Testis (tissue), 3 donors: ENCODE measurements around the gene CEP250. TPM values are rescaled to one million over a fixed set of nuclear protein-coding genes. Genes with fewer than 3 reads are reported as not detected.

Experiments
- DNase-seq: peaks from one replicate; pipeline ENCODE4 v3.0.0-alpha.2; 2019
- H3K27ac ChIP-seq, 2 donors: fragments of 200-600 bp; sonication (generic); one replicate each; pipeline ENCODE4 v1.5.1; 2019
- H3K27me3 ChIP-seq: fragments of 200-600 bp; sonication (generic); one replicate; pipeline ENCODE4 v1.5.1; 2019
- H3K36me3 ChIP-seq: fragments of 200-600 bp; sonication (generic); one replicate; pipeline ENCODE4 v1.5.1; 2017; ENCODE audit warnings: low read depth; ENCODE audit errors: missing control alignments
- H3K4me1 ChIP-seq: fragments of 200-600 bp; sonication (generic); one replicate; pipeline ENCODE4 v1.5.1; 2019
- H3K4me3 ChIP-seq, 2 donors: fragments of 200-600 bp; sonication (generic); one replicate each; pipeline ENCODE4 v1.5.1; 2017 to 2019
- H3K9me3 ChIP-seq: fragments of 200-600 bp; sonication (generic); one replicate; pipeline ENCODE4 v1.5.1; 2017
- POLR2A ChIP-seq: fragments of 450-650 bp; IDR thresholded peaks from one replicate; pipeline ENCODE4 v1.6.1; 2017; ENCODE audit warnings: antibody characterized with exemption, mild to moderate bottlenecking, moderate library complexity
- WGBS, 2 donors: methylation state at CpG; one replicate each; pipeline ENCODE4 v1.1.5; 2018; 5-methylcytosine and 5-hydroxymethylcytosine counted together
- intact Hi-C: fragments of 100-400 bp; cut with DNase I; formaldehyde crosslinking; loops from one replicate; pipeline ENCODE4 v1.15.1; 2023; ENCODE audit warnings: low total_unique reads
- polyA plus RNA-seq: library from polyadenylated mRNA; stranded (reverse); fragments of 350-450 nt; fragmentation: Illumina TruSeq; extraction: RNeasy Lipid Tissue Mini Kit (QIAGEN cat#74804); gene quantifications from one replicate; pipeline ENCODE4 v1.2.3, GENCODE V29; 2014; ENCODE audit warnings: low read depth, low replicate concordance; ENCODE audit not compliant: insufficient read depth
- total RNA-seq, 2 donors: library from RNA; depleted of rRNA; stranded (reverse); fragments of >200 nt; gene quantifications; one replicate each; pipeline ENCODE4 v1.2.3, GENCODE V29; 2016
- TF ChIP-seq, protein P1 (sequence below), 3 experiments: fragments of 450-650 bp in 2 of 3; fragments of 200-600 bp in 1 of 3; sonication (generic) in 1 of 3; IDR thresholded peaks; one replicate each; pipeline ENCODE4 v1.5.1; 2016 to 2019; ENCODE audit warnings: antibody characterized with exemption in 3 of 3, mild to moderate bottlenecking in 2 of 3, moderate library complexity in 1 of 3

CEP250 gene
- total and polyA plus RNA-seq, 3 donors from 2014 or later = 41.2 to 68.6 (median 54.5) TPM

DNA sequence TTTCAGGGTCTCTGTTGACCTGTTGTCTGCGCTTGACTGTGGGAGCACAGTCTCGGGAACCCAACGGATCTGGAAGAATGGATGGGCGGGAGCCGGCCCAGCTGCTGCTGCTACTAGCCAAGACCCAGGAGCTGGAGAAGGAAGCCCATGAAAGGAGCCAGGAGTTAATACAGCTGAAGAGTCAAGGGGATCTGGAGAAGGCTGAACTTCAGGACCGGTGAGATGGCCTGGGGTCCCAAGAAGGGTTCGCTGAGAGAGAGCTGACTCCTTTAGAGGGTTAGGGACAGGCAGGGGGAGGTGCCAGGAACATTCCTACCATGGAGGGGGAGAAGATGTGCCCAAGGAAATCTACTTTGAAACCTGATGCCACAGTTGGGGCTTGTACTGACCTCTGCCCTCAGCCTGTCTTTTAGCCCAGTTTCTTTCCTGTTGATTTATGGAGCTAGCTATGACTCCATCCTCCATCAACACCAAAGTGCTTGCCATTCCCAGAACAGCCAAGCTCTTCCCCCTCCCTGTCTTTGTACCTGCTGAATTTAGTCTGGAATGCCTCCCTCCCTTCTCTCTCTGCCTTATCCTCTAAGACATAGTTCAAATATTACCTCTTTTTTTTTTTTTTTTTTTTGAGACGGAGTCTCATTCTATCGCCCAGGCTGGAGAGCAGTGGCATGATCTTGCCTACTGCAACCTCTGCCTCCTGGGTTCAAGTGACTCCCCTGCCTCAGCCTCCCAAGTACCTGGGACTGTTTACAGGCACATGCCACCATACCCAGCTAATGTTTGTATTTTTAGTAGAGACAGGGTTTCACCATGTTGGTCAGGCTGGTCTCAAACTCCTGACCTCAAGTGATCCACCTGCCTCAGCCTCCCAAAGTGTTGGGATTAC, 12.2 kb downstream of the CEP250 start:
- H3K4me3 ChIP-seq = no peak overlapping the region
- TF ChIP-seq, protein P1, sequence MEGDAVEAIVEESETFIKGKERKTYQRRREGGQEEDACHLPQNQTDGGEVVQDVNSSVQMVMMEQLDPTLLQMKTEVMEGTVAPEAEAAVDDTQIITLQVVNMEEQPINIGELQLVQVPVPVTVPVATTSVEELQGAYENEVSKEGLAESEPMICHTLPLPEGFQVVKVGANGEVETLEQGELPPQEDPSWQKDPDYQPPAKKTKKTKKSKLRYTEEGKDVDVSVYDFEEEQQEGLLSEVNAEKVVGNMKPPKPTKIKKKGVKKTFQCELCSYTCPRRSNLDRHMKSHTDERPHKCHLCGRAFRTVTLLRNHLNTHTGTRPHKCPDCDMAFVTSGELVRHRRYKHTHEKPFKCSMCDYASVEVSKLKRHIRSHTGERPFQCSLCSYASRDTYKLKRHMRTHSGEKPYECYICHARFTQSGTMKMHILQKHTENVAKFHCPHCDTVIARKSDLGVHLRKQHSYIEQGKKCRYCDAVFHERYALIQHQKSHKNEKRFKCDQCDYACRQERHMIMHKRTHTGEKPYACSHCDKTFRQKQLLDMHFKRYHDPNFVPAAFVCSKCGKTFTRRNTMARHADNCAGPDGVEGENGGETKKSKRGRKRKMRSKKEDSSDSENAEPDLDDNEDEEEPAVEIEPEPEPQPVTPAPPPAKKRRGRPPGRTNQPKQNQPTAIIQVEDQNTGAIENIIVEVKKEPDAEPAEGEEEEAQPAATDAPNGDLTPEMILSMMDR (IDR thresholded peaks at IDR 0.05) = no peak
- no peak for TF ChIP-seq POLR2A
- DNase-seq = no peak
- H3K27me3 ChIP-seq = no peaks in the 10 kb centered on the region
- intact Hi-C loops = no loop called here
- no peaks in the 10 kb centered on the region for H3K9me3 ChIP-seq
- whole genome bisulfite sequencing, 2 donors = 73 to 95% methylated on average over 2 to 9 of the region's 9 CpGs
- H3K36me3 ChIP-seq = no peaks in the 10 kb centered on the region
- no peaks in the 10 kb centered on the region for H3K4me1 ChIP-seq
- no peak overlapping the region for H3K27ac ChIP-seq

DNA sequence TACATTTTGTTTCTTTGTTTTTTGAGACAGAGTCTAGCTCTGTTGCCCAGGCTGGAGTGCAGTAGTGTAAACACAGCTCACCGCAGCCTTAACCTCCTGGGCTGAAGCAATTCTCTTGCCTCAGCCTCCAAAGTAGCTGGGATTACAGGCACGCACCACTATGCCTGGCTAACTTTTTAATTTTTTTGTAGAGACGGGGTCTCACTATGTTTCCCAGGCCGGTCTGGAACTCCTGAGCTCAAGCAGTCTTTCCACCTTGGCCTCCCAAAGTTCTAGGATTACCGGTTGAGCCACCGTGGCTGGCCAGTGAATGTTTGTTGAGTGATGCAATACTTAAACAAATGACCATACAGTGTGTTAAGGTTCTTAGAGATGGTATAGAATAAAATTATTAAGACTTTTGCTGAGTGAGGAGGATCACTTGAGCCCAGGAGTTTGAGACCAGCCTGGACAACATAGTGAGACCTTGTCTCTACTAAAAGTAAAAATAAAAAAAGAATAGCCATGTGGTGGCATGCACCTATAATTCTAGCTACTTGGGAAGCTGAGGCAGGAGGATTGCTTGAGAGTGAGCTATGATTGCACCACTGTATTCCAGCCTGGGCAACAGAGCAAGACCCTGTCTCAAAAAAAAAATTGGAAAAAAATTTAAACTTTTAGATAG, 13.4 kb downstream of the CEP250 start:
- intact Hi-C loops = no loop called here
- Histone ChIP-seq H3K4me1 (no peaks in the 10 kb centered on the region), H3K27me3 (no peaks in the 10 kb centered on the region), H3K4me3 (no peak overlapping the region), H3K9me3 (no peaks in the 10 kb centered on the region), H3K27ac (no peak overlapping the region), H3K36me3 (no peaks in the 10 kb centered on the region)
- no peak for DNase-seq
- 80 to 81% methylated on average over 6 of the region's 6 CpGs for WGBS, 2 donors
- no peak for TF ChIP-seq POLR2A
- TF ChIP-seq, protein P1 (IDR thresholded peaks at IDR 0.05) = no peak

DNA sequence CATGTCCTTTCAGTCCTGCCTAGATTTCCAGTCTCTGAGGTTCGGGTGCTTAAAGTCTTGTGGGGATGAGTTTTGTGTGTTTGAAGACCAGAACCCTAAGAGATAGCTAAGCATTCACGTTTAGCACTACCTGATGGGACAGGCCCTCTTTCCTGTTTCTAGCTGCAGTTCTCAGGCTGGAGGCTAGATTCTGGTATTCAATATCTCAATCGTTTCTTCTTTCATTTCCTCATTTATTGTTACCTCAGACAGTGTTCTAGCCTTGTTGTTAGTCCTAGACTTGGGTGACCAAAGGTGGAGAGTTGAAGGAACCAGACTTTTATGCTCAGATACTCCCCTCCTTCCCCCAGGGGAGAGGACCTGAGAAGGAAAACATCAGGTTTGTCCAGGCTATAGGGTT, 16.8 kb downstream of the CEP250 start:
- no peak for DNase-seq
- no peaks in the 10 kb centered on the region for H3K9me3 ChIP-seq
- no peaks in the 10 kb centered on the region for H3K27me3 ChIP-seq
- no peak overlapping the region for H3K4me3 ChIP-seq
- intact Hi-C loops = no loop called here
- no peaks in the 10 kb centered on the region for H3K4me1 ChIP-seq
- H3K27ac ChIP-seq = no peak overlapping the region
- TF ChIP-seq, protein P1 (IDR thresholded peaks at IDR 0.05) = no peak
- no peak for TF ChIP-seq POLR2A
- H3K36me3 ChIP-seq = no peaks in the 10 kb centered on the region
- WGBS, 2 donors = 84 to 88% methylated on average over 3 of the region's 3 CpGs

DNA sequence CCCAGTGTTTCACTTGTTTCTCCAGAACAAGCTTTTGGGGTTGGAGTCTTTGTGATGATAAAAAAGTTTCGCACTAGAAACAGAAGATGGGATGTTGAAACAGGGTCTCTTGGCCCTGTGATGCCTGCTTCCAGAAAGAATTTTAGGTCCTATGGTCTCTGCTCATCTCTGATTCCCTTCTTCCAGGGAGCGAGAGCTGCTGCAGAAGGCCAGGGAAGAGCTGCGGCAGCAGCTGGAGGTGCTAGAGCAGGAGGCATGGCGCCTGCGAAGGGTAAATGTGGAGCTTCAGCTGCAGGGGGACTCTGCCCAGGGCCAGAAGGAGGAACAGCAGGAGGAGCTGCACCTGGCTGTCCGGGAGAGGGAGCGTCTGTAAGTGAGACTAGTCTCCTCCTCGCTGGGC, 18.3 kb downstream of the CEP250 start:
- 85 to 88% methylated on average over 8 of the region's 8 CpGs for WGBS, 2 donors

More for the DNA sequence above, 18.3 kb downstream of the CEP250 start:
- DNase-seq = no peak
- intact Hi-C loops = no loop called here
- Histone ChIP-seq H3K27ac (no peak overlapping the region), H3K36me3 (no peaks in the 10 kb centered on the region), H3K9me3 (no peaks in the 10 kb centered on the region), H3K27me3 (no peaks in the 10 kb centered on the region), H3K4me1 (no peaks in the 10 kb centered on the region), H3K4me3 (no peak overlapping the region)
- TF ChIP-seq POLR2A = no peak
- TF ChIP-seq, protein P1 (IDR thresholded peaks at IDR 0.05) = no peak
